Neural cell (in vitro differentiated cells): ENCODE measurements around the gene NDUFAF2.

Experiments used
- CTCF ChIP-seq: fragments of 450-650 bp; IDR thresholded peaks from 2 replicates; pipeline ENCODE4 v1.5.1; 2014; ENCODE audit warnings: antibody characterized with exemption, mild to moderate bottlenecking, moderate library complexity; ENCODE audit not compliant: poor library complexity, severe bottlenecking
- SMC3 ChIP-seq: fragments of 450-650 bp; conservative IDR thresholded peaks from 2 replicates; pipeline ENCODE4 v1.6.1; 2014; ENCODE audit warnings: antibody characterized with exemption, mild to moderate bottlenecking, moderate library complexity; ENCODE audit not compliant: poor library complexity

GRCh38 chr5:61048534-61048933, 103.5 kb downstream of the NDUFAF2 start:
- TF ChIP-seq CTCF (no peak), SMC3 (no peak)
